GM19238 (cell line): ENCODE results near the gene MRPL4.
"Not testable (repeated sequence)": the region's sequence is repeated elsewhere in the genome, so short reads cannot be mapped to it uniquely, and the experiment has no call there.

ENCODE experiments used
- DNase-seq: peaks from one replicate; pipeline ENCODE4 v3.0.0; 2011; ENCODE audit warnings: low spot score; ENCODE audit not compliant: insufficient read length

MRPL4 gene

DNA sequence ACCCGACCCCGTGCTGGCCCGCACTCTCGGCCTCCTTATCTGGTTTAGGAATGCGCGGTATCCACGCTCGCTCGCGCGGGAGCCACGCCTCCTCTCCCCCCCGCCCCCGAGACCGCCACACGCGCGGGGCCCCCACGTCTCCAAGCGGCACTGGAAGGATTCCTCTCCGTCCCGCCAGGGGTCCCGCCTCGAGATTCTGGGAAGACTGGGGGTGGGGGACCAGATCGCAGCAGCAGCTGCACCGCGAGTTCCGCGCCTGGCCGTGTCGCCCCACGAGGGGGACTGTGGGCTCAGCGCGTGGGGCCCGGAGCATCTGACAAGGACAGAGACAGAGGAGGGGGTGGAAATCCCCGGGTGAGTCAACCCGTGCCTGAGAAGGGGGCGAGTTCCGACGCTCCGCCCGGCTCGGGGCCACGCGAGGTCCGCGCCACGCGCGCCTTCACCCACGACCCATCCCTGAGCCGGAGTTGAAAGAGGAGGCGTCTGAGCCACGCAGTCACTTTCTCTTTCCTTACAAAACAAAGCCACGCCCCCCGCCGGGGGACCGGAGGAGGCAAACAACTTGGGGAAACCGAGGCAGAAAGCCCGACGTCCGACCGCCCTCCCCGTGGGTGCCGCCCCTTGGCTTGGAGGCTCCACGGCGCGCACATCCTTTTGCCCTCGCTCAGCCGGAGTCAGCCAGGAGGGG is 21.7 kb upstream of the MRPL4 start:
- DNase-seq: peak; percentile 27

GRCh38 chr19:10230861-10231611 is 21.0 kb upstream of the MRPL4 start, which contains the start of gene S1PR2:
TSS of gene S1PR2 (minus strand) at chr19:10231331. CDS start at chr19:10224905, 6,426 bp downstream.
- DNase-seq: peak; percentile 78

- DNase-seq: no peak
Measured at GRCh38 chr19:10231612-10232228, 20.3 kb upstream of the MRPL4 start.

- no peak for DNase-seq
Measured at GRCh38 chr19:10233946-10234345, 18.1 kb upstream of the MRPL4 start.

GRCh38 chr19:10235003-10235402 is 17.0 kb upstream of the MRPL4 start:
- DNase-seq: no peak

- DNase-seq: not testable (repeated sequence)
Measured at GRCh38 chr19:10235409-10235808, 16.6 kb upstream of the MRPL4 start.

DNA sequence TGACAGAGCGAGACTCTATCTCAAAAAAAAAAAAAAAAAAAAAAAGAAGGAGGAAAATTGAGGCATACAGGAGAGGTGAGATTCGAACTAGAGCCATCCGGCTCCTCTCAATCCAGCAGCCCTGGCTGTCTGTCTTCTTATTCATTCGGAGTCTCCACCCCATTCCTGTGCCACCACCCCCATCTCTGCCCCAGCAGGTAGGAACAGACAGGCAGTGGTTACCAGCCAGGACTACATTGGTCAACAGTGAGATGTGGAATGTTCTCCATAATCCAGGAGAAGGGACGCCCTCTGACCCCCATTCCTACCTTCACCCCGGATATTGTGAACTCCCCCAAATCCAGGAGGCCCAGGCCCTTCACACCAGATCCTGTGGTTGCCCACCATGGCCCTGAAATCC is 14.3 kb upstream of the MRPL4 start:
- DNase-seq: no peak

DNA sequence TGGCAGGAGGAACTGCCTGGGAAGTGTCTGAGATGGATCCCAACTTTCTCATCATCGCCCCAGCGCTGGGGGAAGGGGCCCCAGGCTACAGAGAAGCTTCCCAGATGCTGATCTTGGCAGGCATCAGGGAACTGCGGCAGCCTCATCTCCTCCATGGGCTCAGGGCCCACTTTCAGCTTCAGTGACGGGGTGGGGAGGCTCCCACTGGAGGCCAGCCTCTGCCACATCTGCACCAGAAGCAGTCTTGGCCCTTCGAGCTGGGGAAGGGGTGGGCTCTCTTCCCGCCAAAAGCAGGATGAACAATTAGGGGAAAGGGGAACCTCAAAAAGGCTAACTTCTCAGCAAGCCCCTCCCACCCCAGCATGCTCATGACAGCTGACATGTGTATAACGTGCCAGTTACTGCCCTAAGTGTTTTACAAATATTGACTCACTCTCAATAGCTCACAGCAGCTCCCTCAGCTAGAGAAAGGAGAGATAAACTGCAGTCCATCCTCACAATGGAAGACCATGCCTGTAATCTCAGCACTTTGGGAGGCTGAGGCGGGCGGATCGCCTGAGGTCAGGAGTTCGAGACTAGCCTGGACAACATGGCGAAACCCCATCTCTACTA is 13.7 kb upstream of the MRPL4 start:
- no peak for DNase-seq

- not testable (repeated sequence) for DNase-seq
Measured at GRCh38 chr19:10241826-10242449, 10.1 kb upstream of the MRPL4 start.

- no peak for DNase-seq
Measured at GRCh38 chr19:10243606-10244005, 8.4 kb upstream of the MRPL4 start.

DNA sequence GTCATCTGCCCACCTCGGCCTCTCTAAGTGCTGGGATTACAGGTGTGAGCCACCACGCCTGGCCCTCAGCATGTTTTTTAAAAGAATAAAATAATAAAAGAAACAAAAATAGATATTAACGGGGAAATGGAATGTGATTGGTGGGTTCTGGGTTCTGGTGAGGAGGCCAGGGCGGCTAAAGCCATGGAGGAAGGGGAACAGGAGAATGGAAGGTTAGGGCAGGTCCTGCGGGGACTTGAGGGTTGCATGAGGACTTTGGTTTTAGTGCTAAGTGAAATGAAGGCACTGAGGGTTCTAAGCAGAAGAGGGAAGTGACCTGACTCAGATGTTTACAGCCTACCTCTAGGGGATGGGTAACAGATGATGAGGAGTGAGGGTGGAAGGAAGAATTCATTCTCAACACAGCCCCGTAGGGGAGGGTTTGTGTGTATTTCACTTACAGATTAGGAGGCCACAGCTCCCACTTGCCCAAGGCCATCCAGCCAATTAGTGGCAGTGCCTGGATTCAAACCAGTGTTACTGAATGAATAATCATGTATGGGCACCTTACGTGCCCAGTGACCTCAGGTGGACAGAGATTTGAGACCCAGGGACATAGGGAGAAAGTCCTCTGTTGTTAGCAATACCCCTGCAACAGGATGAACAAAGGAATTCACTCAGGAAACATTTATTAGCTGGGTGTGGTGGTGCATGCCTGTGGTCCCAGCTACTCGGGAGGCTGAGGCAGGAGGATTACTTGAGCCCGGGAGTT is 6.7 kb upstream of the MRPL4 start:
- DNase-seq: no peak

- DNase-seq: no peak
Measured at GRCh38 chr19:10246511-10246910, 5.5 kb upstream of the MRPL4 start.

- DNase-seq: no peak
Measured at GRCh38 chr19:10252707-10253106, 693 bp downstream of the MRPL4 start.

DNA sequence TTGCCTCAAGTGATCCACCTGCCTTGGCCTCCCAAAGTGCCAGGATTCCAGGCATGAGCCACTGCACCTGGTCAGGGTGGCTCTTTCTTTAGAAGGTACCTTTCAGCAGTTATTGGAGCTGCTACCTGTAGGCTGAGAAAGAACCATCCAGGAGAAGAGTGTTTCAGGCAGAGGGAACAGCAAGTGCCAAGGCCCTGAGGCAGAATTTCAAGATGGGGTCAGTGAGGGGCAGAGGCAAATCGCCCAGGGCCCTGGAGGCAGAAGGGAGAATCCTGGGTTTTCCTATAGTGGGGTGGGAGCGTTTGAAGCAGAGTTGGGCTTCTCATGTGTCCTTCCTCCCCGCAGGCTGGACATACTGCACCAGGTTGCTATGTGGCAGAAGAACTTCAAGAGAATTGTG is 2.2 kb downstream of the MRPL4 start:
- no peak for DNase-seq

DNA sequence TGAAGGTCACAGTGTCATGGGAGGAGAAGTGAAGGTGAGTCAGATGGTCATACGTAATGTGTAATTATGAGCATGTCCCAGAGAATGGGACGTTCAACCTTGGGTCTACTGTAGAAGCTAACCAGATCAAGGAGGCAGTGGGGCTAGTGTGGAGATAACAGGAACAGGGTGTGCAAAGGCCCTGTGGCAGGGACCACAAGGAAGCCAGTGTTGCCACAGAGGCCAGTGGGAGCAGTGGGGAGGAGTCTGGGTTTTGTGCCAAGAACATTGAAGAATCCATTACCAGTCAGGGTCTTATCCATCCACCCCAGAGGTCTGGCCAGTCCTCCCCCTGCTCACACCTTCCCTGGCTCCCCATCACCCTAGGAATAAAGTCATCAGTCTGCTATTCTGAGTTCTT is 3.3 kb downstream of the MRPL4 start:
- no peak for DNase-seq

- DNase-seq: no peak
Measured at GRCh38 chr19:10256551-10256950, 4.5 kb downstream of the MRPL4 start.

DNA sequence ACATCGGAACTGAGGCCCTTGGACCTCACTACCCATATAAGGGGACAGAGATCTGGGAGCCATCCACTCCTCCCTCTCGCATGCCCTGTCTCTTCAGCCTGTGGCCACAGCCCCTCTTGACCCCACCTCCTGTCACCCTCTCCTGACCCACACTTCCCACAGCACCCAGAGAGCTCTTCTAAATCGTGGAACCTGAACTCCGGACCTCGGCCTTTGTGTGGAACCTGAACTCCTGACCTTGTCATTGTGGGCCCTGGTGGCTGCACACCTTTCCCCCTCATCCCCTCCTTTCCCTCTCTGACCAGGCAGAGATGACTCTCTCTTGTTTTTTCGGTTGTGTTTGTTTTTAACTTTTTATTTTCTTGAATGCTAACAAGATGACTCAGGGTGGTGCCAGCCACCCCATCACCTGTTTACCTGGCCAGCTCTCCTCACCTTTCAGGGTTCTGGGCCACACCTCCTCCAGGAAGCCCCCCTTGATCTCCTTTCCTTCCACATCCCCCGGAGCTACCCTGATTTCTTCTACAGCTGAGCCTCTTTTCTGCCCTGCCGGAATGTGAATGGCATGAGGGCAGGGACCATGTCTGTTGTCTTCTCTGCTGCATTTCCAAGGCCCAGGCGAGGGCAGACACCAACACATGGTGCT is 5.1 kb downstream of the MRPL4 start:
- no peak for DNase-seq

DNA sequence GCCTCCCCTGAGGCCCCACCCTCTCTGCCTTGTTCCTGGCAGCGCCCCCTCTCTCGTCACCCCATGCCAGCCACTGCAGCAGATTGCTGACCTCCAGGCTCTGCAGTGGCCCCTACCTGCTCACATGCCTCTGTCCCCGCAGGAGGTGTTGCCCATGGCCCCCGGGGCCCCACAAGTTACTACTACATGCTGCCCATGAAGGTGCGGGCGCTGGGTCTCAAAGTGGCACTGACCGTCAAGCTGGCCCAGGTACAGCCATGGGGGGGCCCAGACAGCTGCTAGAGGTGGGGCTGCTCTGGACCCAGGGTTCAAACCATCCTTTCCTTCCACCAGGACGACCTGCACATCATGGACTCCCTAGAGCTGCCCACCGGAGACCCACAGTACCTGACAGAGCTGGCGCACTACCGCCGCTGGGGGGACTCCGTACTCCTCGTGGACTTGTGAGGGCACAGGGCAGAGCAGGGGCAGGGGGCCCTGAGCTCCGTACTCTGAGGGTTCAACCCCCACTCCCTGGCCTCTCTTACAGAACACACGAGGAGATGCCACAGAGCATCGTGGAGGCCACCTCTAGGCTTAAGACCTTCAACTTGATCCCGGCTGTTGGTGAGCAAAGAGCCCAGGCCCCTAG is 6.2 kb downstream of the MRPL4 start:
- DNase-seq: no peak

- peak; percentile 43 for DNase-seq
Measured at GRCh38 chr19:10259162-10259905, 7.3 kb downstream of the MRPL4 start.
